Measurements from ENCODE around the gene USP34. TPM values are rescaled to one million over a fixed set of nuclear protein-coding genes. Genes with fewer than 3 reads are reported as not detected.
"Not testable (repeated sequence)": the region's sequence is repeated elsewhere in the genome, so short reads cannot be mapped to it uniquely, and the experiment has no call there.

The USP34 gene
- total and polyA plus RNA-seq, 2 experiments from 2014 or later: 42.4 to 94.5 TPM

DNA sequence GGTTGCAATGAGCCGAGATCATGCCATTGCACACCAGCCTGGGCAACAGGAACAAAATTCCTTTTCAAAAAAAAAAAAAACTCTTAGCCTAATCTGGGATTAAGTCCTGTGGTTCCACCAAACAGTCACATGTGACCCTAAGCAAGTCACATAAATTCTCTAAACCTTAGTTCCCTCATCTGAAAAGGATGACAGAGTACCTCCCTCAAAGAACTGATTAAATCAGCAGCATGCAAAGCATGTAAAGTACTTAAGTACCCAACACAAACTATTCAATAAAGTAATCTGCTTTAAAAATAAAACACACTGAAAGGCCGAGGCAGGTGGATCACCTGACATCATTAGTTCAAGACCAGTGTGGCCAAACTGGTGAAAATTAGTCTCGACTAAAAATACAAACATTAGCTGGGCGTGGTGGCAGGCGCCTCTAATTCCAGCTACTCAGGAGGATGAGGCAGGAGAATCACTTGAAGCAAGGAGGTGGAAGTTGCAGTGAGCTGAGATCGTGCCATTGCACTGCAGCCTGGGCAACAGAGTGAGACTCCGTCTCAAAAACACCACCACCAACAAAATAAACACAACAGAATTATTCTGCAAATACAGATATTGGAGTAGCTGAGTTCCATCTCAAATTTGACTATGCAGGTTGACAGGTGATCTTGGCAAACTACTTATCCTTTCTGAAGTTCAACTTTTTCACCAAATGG, 7.0 kb downstream of the USP34 start:
- H3K36me3 ChIP-seq: peaks cover 5% of the 10 kb centered on the region
- H3K4me1 ChIP-seq (ENCODE audit: low read depth): peaks cover 10% of the 10 kb centered on the region
- no peak overlapping the region for H3K4me3 ChIP-seq
- H3K27ac ChIP-seq: peak overlapping the region; percentile 40
- no peak for TF ChIP-seq CTCF (IDR thresholded peaks at IDR 0.05; ENCODE audit: low read depth, low read length)
- DNase-seq (ENCODE audit: low read depth in 1 of 2, low spot score in 1 of 2): no peak
- no peaks in the 10 kb centered on the region for H3K27me3 ChIP-seq
- no peaks in the 10 kb centered on the region for H3K9me3 ChIP-seq (ENCODE audit: low read depth)

DNA sequence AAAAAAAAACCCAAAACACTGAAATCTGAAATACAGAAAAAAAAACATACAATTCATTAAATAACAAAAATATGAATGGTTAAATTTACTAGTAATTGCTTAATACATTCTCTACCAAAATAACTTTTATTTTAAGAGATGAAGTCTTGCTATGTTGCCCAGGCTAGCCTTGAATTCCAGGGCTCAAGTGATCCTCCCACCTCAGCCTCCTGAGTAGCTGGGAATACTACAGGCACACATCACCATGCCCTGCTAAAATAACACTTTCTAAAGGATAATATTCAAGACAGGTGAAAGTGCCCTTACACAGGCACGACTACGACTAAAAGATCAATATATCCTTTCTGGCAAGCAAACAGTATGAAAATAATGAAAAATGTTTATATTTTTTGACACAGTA, 9.5 kb downstream of the USP34 start:
- DNase-seq (ENCODE audit: low read depth in 1 of 2, low spot score in 1 of 2): no peak
- no peak overlapping the region for H3K4me3 ChIP-seq
- H3K36me3 ChIP-seq: no peaks in the 10 kb centered on the region
- H3K27me3 ChIP-seq: no peaks in the 10 kb centered on the region
- TF ChIP-seq CTCF (IDR thresholded peaks at IDR 0.05; ENCODE audit: low read depth, low read length): no peak
- H3K9me3 ChIP-seq (ENCODE audit: low read depth): no peaks in the 10 kb centered on the region
- H3K27ac ChIP-seq: no peak overlapping the region
- H3K4me1 ChIP-seq (ENCODE audit: low read depth): peaks cover 10% of the 10 kb centered on the region

DNA sequence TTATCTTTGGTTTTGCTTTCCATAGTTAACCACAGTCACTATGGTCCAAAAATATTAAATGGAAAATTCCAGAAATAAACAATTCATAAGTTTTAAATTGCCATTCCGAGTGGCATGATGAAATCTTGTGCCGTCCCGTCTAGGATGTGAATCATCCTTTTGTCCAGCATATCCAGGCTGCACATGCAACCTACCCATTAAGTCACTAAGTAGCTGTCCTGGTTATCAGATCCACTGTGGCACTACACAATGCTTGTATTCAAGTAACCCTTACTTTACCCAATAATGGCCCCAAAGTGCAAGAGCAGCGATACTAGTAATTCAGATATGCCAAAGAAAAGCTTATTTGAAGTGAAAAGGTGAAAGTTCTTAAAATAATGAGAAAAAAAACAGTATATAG, 10.7 kb downstream of the USP34 start:
- H3K9me3 ChIP-seq (ENCODE audit: low read depth): no peaks in the 10 kb centered on the region
- peaks cover 11% of the 10 kb centered on the region for H3K4me1 ChIP-seq (ENCODE audit: low read depth)
- DNase-seq (ENCODE audit: low read depth in 1 of 2, low spot score in 1 of 2): peak in 1 of 2 donors; percentile 80
- H3K27me3 ChIP-seq: no peaks in the 10 kb centered on the region
- no peak for TF ChIP-seq CTCF (IDR thresholded peaks at IDR 0.05; ENCODE audit: low read depth, low read length)
- no peaks in the 10 kb centered on the region for H3K36me3 ChIP-seq
- no peak overlapping the region for H3K4me3 ChIP-seq
- H3K27ac ChIP-seq: no peak overlapping the region

GRCh38 chr2:61456746-61457420, 14.0 kb downstream of the USP34 start:
- no peaks in the 10 kb centered on the region for H3K36me3 ChIP-seq
- H3K27ac ChIP-seq: peak overlapping the region; percentile 48
- no peaks in the 10 kb centered on the region for H3K9me3 ChIP-seq (ENCODE audit: low read depth)
- H3K4me1 ChIP-seq (ENCODE audit: low read depth): peaks cover 4% of the 10 kb centered on the region
- H3K4me3 ChIP-seq: no peak overlapping the region
- TF ChIP-seq CTCF (IDR thresholded peaks at IDR 0.05; ENCODE audit: low read depth, low read length): no peak
- no peaks in the 10 kb centered on the region for H3K27me3 ChIP-seq
- DNase-seq (ENCODE audit: low read depth in 1 of 2, low spot score in 1 of 2): no peak

- TF ChIP-seq CTCF (IDR thresholded peaks at IDR 0.05; ENCODE audit: low read depth, low read length): no peak
- no peak overlapping the region for H3K4me3 ChIP-seq
- H3K4me1 ChIP-seq (ENCODE audit: low read depth): peaks cover 4% of the 10 kb centered on the region
- H3K9me3 ChIP-seq (ENCODE audit: low read depth): no peaks in the 10 kb centered on the region
- H3K27ac ChIP-seq: peak overlapping the region; percentile 60
- no peaks in the 10 kb centered on the region for H3K27me3 ChIP-seq
- no peak for DNase-seq (ENCODE audit: low read depth in 1 of 2, low spot score in 1 of 2)
- H3K36me3 ChIP-seq: no peaks in the 10 kb centered on the region
Measured at GRCh38 chr2:61456070-61456745, 14.7 kb downstream of the USP34 start.

DNA sequence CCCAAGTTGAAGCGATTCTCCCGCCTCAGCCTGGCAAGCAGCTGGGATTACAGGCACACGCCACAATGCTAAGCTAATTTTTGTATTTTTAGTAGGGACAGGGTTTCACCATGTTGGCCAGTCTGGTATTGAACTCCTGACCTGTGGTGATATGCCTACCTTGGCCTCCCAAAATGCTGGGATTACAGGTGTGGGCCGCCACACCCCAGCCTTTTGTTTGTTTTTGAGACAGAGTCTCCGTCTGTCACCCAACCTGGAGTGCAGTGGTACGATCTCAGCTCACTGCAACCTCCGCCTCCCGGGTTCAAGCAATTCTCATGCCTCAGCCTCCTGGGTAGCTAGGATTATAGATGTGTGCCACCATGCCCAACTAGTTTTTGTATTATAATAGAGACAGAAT, 15.9 kb downstream of the USP34 start:
- H3K4me3 ChIP-seq; DNase-seq (ENCODE audit: low read depth in 1 of 2, low spot score in 1 of 2); H3K27ac ChIP-seq; H3K27me3 ChIP-seq; H3K4me1 ChIP-seq (ENCODE audit: low read depth); H3K36me3 ChIP-seq; H3K9me3 ChIP-seq (ENCODE audit: low read depth): not testable (repeated sequence)
